CD14-positive monocyte (primary cell): ENCODE data around the gene LDLRAD4. TPM values are rescaled to one million over a fixed set of nuclear protein-coding genes. Genes with fewer than 3 reads are reported as not detected.

ENCODE experiments used
- DNase-seq, 3 donors: peaks; one replicate each; pipeline ENCODE4 v3.0.0-alpha.2; 2011 to 2022
- H2AFZ ChIP-seq: 2 replicates; pipeline ENCODE4 v1.6.0; 2012; ENCODE audit warnings: mild to moderate bottlenecking, low read depth, low read length, inconsistent platforms; ENCODE audit not compliant: insufficient read depth, poor library complexity, severe bottlenecking
- H3K27ac ChIP-seq, 2 donors: 1 replicate in 1 of 2; 2 replicates in 1 of 2; pipeline ENCODE4 v1.5.1; 2012 to 2013; ENCODE audit warnings: low read length in 2 of 2, control low read depth in 1 of 2, inconsistent platforms in 1 of 2, low read depth in 1 of 2, mild to moderate bottlenecking in 1 of 2
- H3K27me3 ChIP-seq, 2 donors: one replicate each; pipeline versions ENCODE4 v1.6.0 to v1.6.1; 2011 to 2013; ENCODE audit warnings: low read length in 2 of 2; ENCODE audit not compliant: control insufficient read depth in 2 of 2, insufficient read depth in 2 of 2
- H3K36me3 ChIP-seq, 2 donors: replicated peaks in 1 of 2; 1 replicate in 1 of 2; 2 replicates in 1 of 2; pipeline versions ENCODE4 v1.5.1 to v1.6.1; 2012 to 2013; ENCODE audit warnings: low read length in 2 of 2, control low read depth in 1 of 2, inconsistent platforms in 1 of 2, mild to moderate bottlenecking in 1 of 2; ENCODE audit not compliant: insufficient read depth in 2 of 2, control insufficient read depth in 1 of 2
- H3K4me1 ChIP-seq, 2 donors: 1 replicate in 1 of 2; 2 replicates in 1 of 2; pipeline versions ENCODE4 v1.5.1 to v1.6.1; 2012 to 2013; ENCODE audit warnings: low read length in 2 of 2, control low read depth in 1 of 2, inconsistent platforms in 1 of 2, mild to moderate bottlenecking in 1 of 2, moderate library complexity in 1 of 2; ENCODE audit not compliant: insufficient read depth in 2 of 2, control insufficient read depth in 1 of 2
- H3K4me2 ChIP-seq: replicated peaks from 2 replicates; pipeline ENCODE3; 2012; ENCODE audit warnings: low read length, moderate library complexity, mild to moderate bottlenecking; ENCODE audit not compliant: poor library complexity, severe bottlenecking; ENCODE audit errors: extremely low read depth
- H3K4me3 ChIP-seq, 3 experiments: fragments of 200-600 bp in 1 of 3; sonication (generic) in 1 of 3; replicated peaks in 1 of 3; 1 replicate in 2 of 3; 2 replicates in 1 of 3; pipeline ENCODE4 v1.5.1; 2011 to 2013; ENCODE audit warnings: low read length in 3 of 3, mild to moderate bottlenecking in 3 of 3, control low read depth in 2 of 3, low read depth in 2 of 3, inconsistent platforms in 1 of 3, moderate library complexity in 1 of 3
- H3K79me2 ChIP-seq: 2 replicates; pipeline ENCODE4 v1.6.0; 2012; ENCODE audit warnings: mild to moderate bottlenecking, control low read depth, inconsistent platforms, low read length, moderate library complexity; ENCODE audit not compliant: insufficient read depth
- H3K9ac ChIP-seq: 2 replicates; pipeline ENCODE4 v1.6.0; 2017; ENCODE audit warnings: low read length, mild to moderate bottlenecking; ENCODE audit not compliant: insufficient read depth, poor library complexity, severe bottlenecking
- H3K9me3 ChIP-seq, 2 donors: replicated peaks in 1 of 2; 1 replicate in 1 of 2; 2 replicates in 1 of 2; pipeline versions ENCODE4 v1.5.1 to v1.6.1; 2012 to 2013; ENCODE audit warnings: low read length in 2 of 2, control low read depth in 1 of 2; ENCODE audit not compliant: control insufficient read depth in 1 of 2, insufficient read depth in 1 of 2
- H4K20me1 ChIP-seq: 2 replicates; pipeline ENCODE4 v1.6.0; 2012; ENCODE audit warnings: mild to moderate bottlenecking, low read length, control low read depth, moderate library complexity; ENCODE audit not compliant: insufficient read depth
- H3K27ac Mint-ChIP-seq, 7 donors: one replicate each; pipeline ENCODE4 v1.8.0; 2020; ENCODE audit warnings: mild to moderate bottlenecking in 7 of 7, mixed read lengths in 7 of 7, moderate library complexity in 6 of 7, inconsistent platforms in 2 of 7
- H3K27me3 Mint-ChIP-seq, 3 donors: one replicate each; pipeline ENCODE4 v1.8.0; 2021 to 2022; ENCODE audit warnings: low read depth in 3 of 3, mild to moderate bottlenecking in 3 of 3, mixed read lengths in 3 of 3, moderate library complexity in 3 of 3, inconsistent platforms in 1 of 3
- H3K36me3 Mint-ChIP-seq, 2 donors: one replicate each; pipeline ENCODE4 v1.8.0; 2020; ENCODE audit warnings: mixed read lengths in 2 of 2, inconsistent platforms in 1 of 2, mild to moderate bottlenecking in 1 of 2
- H3K4me1 Mint-ChIP-seq: one replicate; pipeline ENCODE4 v1.8.0; 2020; ENCODE audit warnings: mild to moderate bottlenecking, mixed read lengths
- H3K4me3 Mint-ChIP-seq, 2 donors: one replicate each; pipeline ENCODE4 v1.8.0; 2020; ENCODE audit warnings: mild to moderate bottlenecking in 2 of 2, mixed read lengths in 2 of 2, moderate library complexity in 1 of 2
- H3K9me3 Mint-ChIP-seq, 7 donors: one replicate each; pipeline ENCODE4 v1.8.0; 2020 to 2022; ENCODE audit warnings: mixed read lengths in 7 of 7, mild to moderate bottlenecking in 6 of 7, moderate library complexity in 6 of 7, inconsistent platforms in 2 of 7
- CTCF ChIP-seq: fragments of 200-600 bp; IDR thresholded peaks from one replicate; pipeline ENCODE4 v1.8.0; 2022; ENCODE audit warnings: antibody characterized with exemption, mild to moderate bottlenecking
- WGBS: methylation state at CpG from one replicate; pipeline ENCODE4 v1.1.5; 2013; ENCODE audit warnings: missing lambda C conversion rate; ENCODE audit not compliant: insufficient coverage; 5-methylcytosine and 5-hydroxymethylcytosine counted together
- intact Hi-C, 2 donors: fragments of 100-400 bp; cut with micrococcal nuclease; formaldehyde crosslinking; loops; one replicate each; pipeline versions ENCODE4 v1.15.0 to v1.15.1; 2023
- polyA plus RNA-seq, 3 donors: library from polyadenylated mRNA; depleted of rRNA in 1 of 3; unstranded in 2 of 3; stranded (reverse) in 1 of 3; fragments of 300-500 nt in 2 of 3; fragments of >200 nt in 1 of 3; fragmentation: Illumina TruSeq in 2 of 3; gene quantifications; 1 replicate in 2 of 3; 2 replicates in 1 of 3; pipeline ENCODE4 v1.2.3, GENCODE V29; 2012 to 2021

The LDLRAD4 gene
- polyA plus RNA-seq, 3 donors, result 13.5 to 15.4 (median 13.8) TPM

- no peaks in the 10 kb centered on the region for H3K27me3 ChIP-seq
- peaks cover 0 to 2% (median 0%) of the 10 kb centered on the region in 3 donors for H3K27me3 Mint-ChIP-seq
- no peak for DNase-seq
- H2AFZ ChIP-seq, result no peak overlapping the region
- no peak for TF ChIP-seq CTCF
- H3K36me3 ChIP-seq, result peaks cover 32 to 73% of the 10 kb centered on the region in 2 donors
- H3K9ac ChIP-seq, result no peak overlapping the region
- H4K20me1 ChIP-seq, result peaks cover 52% of the 10 kb centered on the region
- WGBS, result no CpG with 5 or more reads among the region's 5 CpGs
- H3K4me1 ChIP-seq, result peaks cover 5 to 6% of the 10 kb centered on the region in 2 donors
- no peaks in the 10 kb centered on the region for H3K79me2 ChIP-seq
- no peaks in the 10 kb centered on the region for H3K9me3 ChIP-seq
- H3K4me1 Mint-ChIP-seq, result peaks cover 13% of the 10 kb centered on the region
- intact Hi-C loops, result no loop called here
- no peak overlapping the region for H3K27ac Mint-ChIP-seq
- no peak overlapping the region for H3K4me2 ChIP-seq
- peaks cover 66 to 67% of the 10 kb centered on the region in 2 donors for H3K36me3 Mint-ChIP-seq
- no peak overlapping the region for H3K27ac ChIP-seq
- peaks cover 0 to 3% (median 0%) of the 10 kb centered on the region in 7 donors for H3K9me3 Mint-ChIP-seq
- H3K4me3 Mint-ChIP-seq, result no peak overlapping the region
- H3K4me3 ChIP-seq, result no peak overlapping the region
Observed at GRCh38 chr18:13486284-13486683, 267.7 kb downstream of the LDLRAD4 start.

- Mint-ChIP-seq H3K27me3 (peaks cover 0 to 2% (median 0%) of the 10 kb centered on the region in 3 donors), H3K4me1 (peaks cover 9% of the 10 kb centered on the region), H3K4me3 (no peak overlapping the region), H3K27ac (no peak overlapping the region), H3K36me3 (peaks cover 67 to 71% of the 10 kb centered on the region in 2 donors), H3K9me3 (peaks cover 0 to 3% (median 0%) of the 10 kb centered on the region in 7 donors)
- Histone ChIP-seq H3K4me3 (no peak overlapping the region), H3K9ac (no peak overlapping the region), H3K9me3 (no peaks in the 10 kb centered on the region), H2AFZ (no peak overlapping the region), H3K4me2 (no peak overlapping the region), H3K4me1 (peaks cover 1 to 3% of the 10 kb centered on the region in 2 donors), H3K36me3 (peaks cover 34 to 76% of the 10 kb centered on the region in 2 donors), H3K27me3 (no peaks in the 10 kb centered on the region), H4K20me1 (peaks cover 48% of the 10 kb centered on the region), H3K27ac (no peak overlapping the region), H3K79me2 (no peaks in the 10 kb centered on the region)
- no peak for TF ChIP-seq CTCF
- 100% methylated on average over 3 of the region's 9 CpGs for WGBS
- no peak for DNase-seq
- intact Hi-C loops, result no loop called here
Observed at GRCh38 chr18:13486686-13487085, 268.1 kb downstream of the LDLRAD4 start.
